GM23338 (cell line): Measurements from ENCODE around the gene CALY.

Experiments used
- CREB1 ChIP-seq: fragments of 250-450 bp; sonication (Bioruptor Pico); IDR thresholded peaks from 2 replicates; pipeline ENCODE4 v1.5.0; 2020; ENCODE audit warnings: low read depth, mild to moderate bottlenecking, moderate library complexity
- TF ChIP-seq, protein P1 (sequence below): IDR thresholded peaks from 2 replicates; pipeline ENCODE4 v1.6.1; 2016; ENCODE audit warnings: antibody characterized with exemption
- TF ChIP-seq, protein P2 (sequence below): IDR thresholded peaks from one replicate; pipeline ENCODE4 v1.6.1; 2018; ENCODE audit warnings: antibody characterized with exemption; ENCODE audit not compliant: unreplicated experiment

DNA sequence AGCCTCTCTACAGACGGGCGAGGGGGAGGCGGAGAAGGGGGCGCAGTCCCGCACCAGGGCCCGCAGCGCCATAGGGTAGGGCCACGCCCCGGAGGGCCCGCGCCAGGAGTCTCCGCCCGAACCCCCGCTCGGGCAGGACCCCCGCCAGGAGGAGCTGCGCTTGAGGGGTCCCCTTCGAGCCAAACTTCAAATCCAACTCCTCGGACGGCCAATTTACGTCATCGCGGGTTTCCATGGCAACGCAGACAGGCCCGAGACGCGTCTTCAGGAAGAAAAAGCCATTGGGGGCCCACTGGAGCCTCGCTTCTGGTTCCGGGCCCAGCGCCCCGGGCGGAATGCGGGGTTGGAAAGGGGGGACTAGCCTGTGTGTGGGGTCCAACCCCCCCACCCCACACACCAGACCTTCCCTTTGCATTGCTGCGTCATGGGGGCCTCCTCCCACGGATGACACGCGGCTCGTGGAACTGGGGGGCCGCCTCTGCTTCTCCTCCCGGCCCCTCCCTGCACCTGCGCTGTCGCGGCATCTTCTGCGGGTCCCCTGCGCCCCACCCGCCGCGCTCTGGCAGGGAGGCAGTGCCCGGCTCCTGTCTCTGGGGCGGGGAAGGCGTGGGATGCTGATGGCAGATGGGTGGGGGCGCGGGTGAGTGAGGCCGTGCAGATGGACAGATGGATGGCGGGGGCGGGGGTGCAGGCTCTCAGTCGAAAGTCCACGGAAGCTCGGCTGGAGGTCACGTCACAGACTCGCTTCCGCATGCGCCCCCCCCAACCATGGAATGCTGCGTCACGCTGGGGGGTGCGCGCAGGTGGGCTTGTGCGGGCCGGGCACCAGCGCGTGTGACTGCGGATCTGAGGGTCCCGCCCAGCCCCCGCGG lies 1.2 kb downstream of the CALY start:
- peak; percentile 62; the same call in 1 of the 2 replicates for TF ChIP-seq CREB1 (CRISPR knock-in tag)
- TF ChIP-seq, protein P1, sequence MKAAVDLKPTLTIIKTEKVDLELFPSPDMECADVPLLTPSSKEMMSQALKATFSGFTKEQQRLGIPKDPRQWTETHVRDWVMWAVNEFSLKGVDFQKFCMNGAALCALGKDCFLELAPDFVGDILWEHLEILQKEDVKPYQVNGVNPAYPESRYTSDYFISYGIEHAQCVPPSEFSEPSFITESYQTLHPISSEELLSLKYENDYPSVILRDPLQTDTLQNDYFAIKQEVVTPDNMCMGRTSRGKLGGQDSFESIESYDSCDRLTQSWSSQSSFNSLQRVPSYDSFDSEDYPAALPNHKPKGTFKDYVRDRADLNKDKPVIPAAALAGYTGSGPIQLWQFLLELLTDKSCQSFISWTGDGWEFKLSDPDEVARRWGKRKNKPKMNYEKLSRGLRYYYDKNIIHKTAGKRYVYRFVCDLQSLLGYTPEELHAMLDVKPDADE: no peak
- TF ChIP-seq, protein P2, sequence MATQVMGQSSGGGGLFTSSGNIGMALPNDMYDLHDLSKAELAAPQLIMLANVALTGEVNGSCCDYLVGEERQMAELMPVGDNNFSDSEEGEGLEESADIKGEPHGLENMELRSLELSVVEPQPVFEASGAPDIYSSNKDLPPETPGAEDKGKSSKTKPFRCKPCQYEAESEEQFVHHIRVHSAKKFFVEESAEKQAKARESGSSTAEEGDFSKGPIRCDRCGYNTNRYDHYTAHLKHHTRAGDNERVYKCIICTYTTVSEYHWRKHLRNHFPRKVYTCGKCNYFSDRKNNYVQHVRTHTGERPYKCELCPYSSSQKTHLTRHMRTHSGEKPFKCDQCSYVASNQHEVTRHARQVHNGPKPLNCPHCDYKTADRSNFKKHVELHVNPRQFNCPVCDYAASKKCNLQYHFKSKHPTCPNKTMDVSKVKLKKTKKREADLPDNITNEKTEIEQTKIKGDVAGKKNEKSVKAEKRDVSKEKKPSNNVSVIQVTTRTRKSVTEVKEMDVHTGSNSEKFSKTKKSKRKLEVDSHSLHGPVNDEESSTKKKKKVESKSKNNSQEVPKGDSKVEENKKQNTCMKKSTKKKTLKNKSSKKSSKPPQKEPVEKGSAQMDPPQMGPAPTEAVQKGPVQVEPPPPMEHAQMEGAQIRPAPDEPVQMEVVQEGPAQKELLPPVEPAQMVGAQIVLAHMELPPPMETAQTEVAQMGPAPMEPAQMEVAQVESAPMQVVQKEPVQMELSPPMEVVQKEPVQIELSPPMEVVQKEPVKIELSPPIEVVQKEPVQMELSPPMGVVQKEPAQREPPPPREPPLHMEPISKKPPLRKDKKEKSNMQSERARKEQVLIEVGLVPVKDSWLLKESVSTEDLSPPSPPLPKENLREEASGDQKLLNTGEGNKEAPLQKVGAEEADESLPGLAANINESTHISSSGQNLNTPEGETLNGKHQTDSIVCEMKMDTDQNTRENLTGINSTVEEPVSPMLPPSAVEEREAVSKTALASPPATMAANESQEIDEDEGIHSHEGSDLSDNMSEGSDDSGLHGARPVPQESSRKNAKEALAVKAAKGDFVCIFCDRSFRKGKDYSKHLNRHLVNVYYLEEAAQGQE: no peak
